Stomach (tissue), 9 donors: ENCODE results near the gene CSF1. TPM values are rescaled to one million over a fixed set of nuclear protein-coding genes. Genes with fewer than 3 reads are reported as not detected.

Source experiments
- DNase-seq, 2 donors: peaks; one replicate each; pipeline versions ENCODE4 v3.0.0 to v3.0.0-alpha.2; 2013 to 2019
- H3K27ac ChIP-seq, 5 donors: fragments of 200-600 bp in 4 of 5; sonication (generic) in 4 of 5; one replicate each; pipeline ENCODE4 v1.5.1; 2013 to 2019; ENCODE audit warnings: mild to moderate bottlenecking in 1 of 5, moderate library complexity in 1 of 5
- H3K27me3 ChIP-seq, 3 donors: fragments of 200-600 bp; sonication (generic); one replicate each; pipeline ENCODE4 v1.5.1; 2017 to 2019; ENCODE audit warnings: mixed run types in 1 of 3
- H3K36me3 ChIP-seq, 4 donors: fragments of 200-600 bp; sonication (generic); 1 replicate in 3 of 4; 2 replicates in 1 of 4; pipeline ENCODE4 v1.5.1; 2016 to 2019
- H3K4me1 ChIP-seq, 4 donors: fragments of 200-600 bp; sonication (generic); one replicate each; pipeline ENCODE4 v1.5.1; 2016 to 2019
- H3K4me3 ChIP-seq, 4 donors: fragments of 200-600 bp; sonication (generic) in 3 of 4; one replicate each; pipeline ENCODE4 v1.5.1; 2016 to 2019; ENCODE audit warnings: mild to moderate bottlenecking in 1 of 4
- H3K9me3 ChIP-seq, 4 donors: fragments of 200-600 bp; sonication (generic); one replicate each; pipeline ENCODE4 v1.5.1; 2016 to 2019
- EP300 ChIP-seq: sonication (generic); formaldehyde crosslinking; IDR thresholded peaks from one replicate; pipeline ENCODE4 v1.6.1; 2017; ENCODE audit warnings: antibody characterized with exemption
- POLR2A ChIP-seq, 4 donors: fragments of 450-650 bp; IDR thresholded peaks; one replicate each; pipeline ENCODE4 v1.6.1; 2016; ENCODE audit warnings: antibody characterized with exemption in 4 of 4, control low read depth in 2 of 4, mild to moderate bottlenecking in 1 of 4, moderate library complexity in 1 of 4
- POLR2AphosphoS5 ChIP-seq, 3 donors: sonication (generic); formaldehyde crosslinking; IDR thresholded peaks; one replicate each; pipeline ENCODE4 v1.6.1; 2016; ENCODE audit warnings: antibody characterized with exemption in 3 of 3
- WGBS, 5 donors: extraction: QIAGEN DNeasy Blood & Tissue Kit in 3 of 5; methylation state at CpG; one replicate each; pipeline versions ENCODE4 v1.1.5 to v1.1.7; 2013 to 2018; 5-methylcytosine and 5-hydroxymethylcytosine counted together
- intact Hi-C: fragments of 100-400 bp; cut with DNase I; formaldehyde crosslinking; loops from one replicate; pipeline ENCODE4 v1.15.1; 2023; ENCODE audit warnings: low total_unique reads
- polyA plus RNA-seq, 3 donors: library from polyadenylated mRNA; stranded (reverse); fragments of 200-250 nt; gene quantifications; one replicate each; pipeline ENCODE4 v1.2.3, GENCODE V29; 2013
- total RNA-seq, 5 donors: library from RNA; depleted of rRNA; stranded (reverse); fragments of >200 nt; gene quantifications; one replicate each; pipeline versions ENCODE4 v1.1.0 to v1.2.3, GENCODE V29; 2014 to 2016
- TF ChIP-seq, protein P1 (sequence below), 7 experiments: fragments of 450-650 bp in 4 of 7; fragments of 200-600 bp in 3 of 7; sonication (generic) in 3 of 7; IDR thresholded peaks; one replicate each; pipeline ENCODE4 v1.5.1; 2016 to 2019; ENCODE audit warnings: antibody characterized with exemption in 7 of 7, control low read depth in 2 of 7, mild to moderate bottlenecking in 1 of 7
- donor health status: healthy with polysubstance abuse.
- donor health status: Bipolar disorder and iron deficiency.
- donor health status: healthy.

The CSF1 gene
- total and polyA plus RNA-seq, 8 donors: 6.6 to 82.3 (median 11.9) TPM

DNA sequence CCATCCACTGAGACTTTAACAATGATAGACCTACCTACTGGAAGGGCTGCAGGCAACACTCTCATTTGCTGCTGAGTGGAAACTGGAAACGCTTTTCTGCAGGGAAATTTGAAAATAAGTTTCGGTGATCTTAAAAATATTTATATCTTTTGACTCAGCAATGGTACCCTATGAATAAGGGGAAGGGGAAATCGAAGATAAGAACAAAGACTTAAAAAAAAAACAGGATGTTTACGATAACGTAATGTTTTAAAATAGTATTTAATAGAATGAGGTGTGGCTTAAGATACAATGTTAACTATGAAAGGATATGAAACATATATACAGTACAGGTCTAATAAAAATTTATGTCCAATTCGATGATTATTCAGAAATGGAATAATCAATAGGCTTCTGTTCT lies 34.8 kb upstream of the CSF1 start:
- intact Hi-C loops: no loop called here
- Histone ChIP-seq H3K36me3 (no peaks in the 10 kb centered on the region), H3K9me3 (no peaks in the 10 kb centered on the region), H3K4me3 (no peak overlapping the region), H3K27me3 (no peaks in the 10 kb centered on the region), H3K27ac (peak overlapping the region in 1 of 5 donors; percentile 6), H3K4me1 (peaks cover 12 to 47% (median 22%) of the 10 kb centered on the region in 4 donors)
- 77 to 87% (median 84%) methylated on average over 6 of the region's 6 CpGs for WGBS, 5 donors
- TF ChIP-seq POLR2AphosphoS5 (IDR thresholded peaks at IDR 0.05): no peak
- TF ChIP-seq, protein P1, sequence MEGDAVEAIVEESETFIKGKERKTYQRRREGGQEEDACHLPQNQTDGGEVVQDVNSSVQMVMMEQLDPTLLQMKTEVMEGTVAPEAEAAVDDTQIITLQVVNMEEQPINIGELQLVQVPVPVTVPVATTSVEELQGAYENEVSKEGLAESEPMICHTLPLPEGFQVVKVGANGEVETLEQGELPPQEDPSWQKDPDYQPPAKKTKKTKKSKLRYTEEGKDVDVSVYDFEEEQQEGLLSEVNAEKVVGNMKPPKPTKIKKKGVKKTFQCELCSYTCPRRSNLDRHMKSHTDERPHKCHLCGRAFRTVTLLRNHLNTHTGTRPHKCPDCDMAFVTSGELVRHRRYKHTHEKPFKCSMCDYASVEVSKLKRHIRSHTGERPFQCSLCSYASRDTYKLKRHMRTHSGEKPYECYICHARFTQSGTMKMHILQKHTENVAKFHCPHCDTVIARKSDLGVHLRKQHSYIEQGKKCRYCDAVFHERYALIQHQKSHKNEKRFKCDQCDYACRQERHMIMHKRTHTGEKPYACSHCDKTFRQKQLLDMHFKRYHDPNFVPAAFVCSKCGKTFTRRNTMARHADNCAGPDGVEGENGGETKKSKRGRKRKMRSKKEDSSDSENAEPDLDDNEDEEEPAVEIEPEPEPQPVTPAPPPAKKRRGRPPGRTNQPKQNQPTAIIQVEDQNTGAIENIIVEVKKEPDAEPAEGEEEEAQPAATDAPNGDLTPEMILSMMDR (IDR thresholded peaks at IDR 0.05): no peak
- TF ChIP-seq EP300: no peak
- TF ChIP-seq POLR2A (IDR thresholded peaks at IDR 0.05): no peak
- no peak for DNase-seq

DNA sequence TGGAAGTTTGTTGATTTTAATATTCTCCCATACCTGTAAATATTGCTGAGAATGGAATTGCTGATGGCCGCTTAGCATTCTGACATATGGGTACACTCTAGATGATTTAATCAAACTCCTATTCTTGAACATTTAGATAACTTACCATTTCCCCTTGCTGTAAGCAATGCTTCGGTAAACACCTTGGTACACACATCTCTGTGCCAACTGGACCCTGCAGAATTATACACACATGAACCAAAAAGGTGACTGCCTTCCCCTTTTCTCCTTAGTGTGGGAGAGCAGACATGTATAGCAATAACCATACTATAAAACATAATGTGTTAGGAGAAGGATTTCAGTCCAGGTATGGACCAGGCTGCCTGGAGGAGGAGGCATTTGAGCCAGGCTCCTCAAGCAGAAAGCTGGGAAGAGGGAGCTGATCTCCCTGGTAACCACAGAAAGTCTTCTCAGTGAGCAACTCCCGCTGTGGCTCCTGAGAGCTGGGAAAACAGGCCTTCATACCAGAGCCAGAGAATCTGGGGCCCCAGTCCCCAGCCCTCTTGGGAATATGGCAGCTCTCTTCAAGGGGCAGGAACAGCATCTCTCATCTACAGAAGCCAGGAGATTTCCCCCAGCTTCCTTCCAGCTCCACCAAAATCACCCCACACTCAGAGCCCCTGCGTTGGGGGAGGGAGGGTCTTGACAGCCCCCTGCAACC lies 33.9 kb upstream of the CSF1 start:
- no peak for TF ChIP-seq POLR2A (IDR thresholded peaks at IDR 0.05)
- no peak for TF ChIP-seq EP300
- TF ChIP-seq, protein P1 (IDR thresholded peaks at IDR 0.05): no peak
- no peak for TF ChIP-seq POLR2AphosphoS5 (IDR thresholded peaks at IDR 0.05)
- no peak overlapping the region for H3K4me3 ChIP-seq
- whole genome bisulfite sequencing, 5 donors: 60 to 81% (median 74%) methylated on average over 4 of the region's 4 CpGs
- no peaks in the 10 kb centered on the region for H3K36me3 ChIP-seq
- H3K9me3 ChIP-seq: no peaks in the 10 kb centered on the region
- intact Hi-C loops: no loop called here
- peaks cover 12 to 47% (median 22%) of the 10 kb centered on the region in 4 donors for H3K4me1 ChIP-seq
- no peak for DNase-seq
- H3K27ac ChIP-seq: peak overlapping the region in 4 of 5 donors; percentile 74 to 85 (median 80)
- no peaks in the 10 kb centered on the region for H3K27me3 ChIP-seq

DNA sequence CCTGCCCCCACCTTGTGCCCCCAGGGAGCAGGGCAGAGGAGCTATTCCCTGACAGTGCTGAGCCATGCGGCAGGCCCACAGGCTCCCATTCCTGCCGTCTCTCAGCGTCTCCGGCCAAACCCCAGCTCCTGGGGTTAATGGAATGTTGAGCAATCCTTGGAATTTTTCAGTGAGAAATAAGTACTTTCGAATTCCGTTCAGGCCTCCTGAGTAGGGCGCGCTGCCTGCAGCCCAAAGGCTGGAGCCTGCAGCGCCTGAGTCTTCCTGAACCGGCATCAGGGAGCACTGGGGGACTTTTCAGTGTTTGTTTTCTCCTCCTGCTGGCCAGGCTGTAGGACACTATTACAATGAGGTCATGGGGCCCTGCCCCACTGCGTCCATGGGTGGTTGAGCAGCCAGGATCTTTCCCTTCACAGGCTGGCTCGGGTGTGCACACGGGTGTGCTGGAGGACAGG lies 33.3 kb upstream of the CSF1 start:
- intact Hi-C loops: no loop called here
- DNase-seq: peak; percentile 45 to 85
- H3K36me3 ChIP-seq: no peaks in the 10 kb centered on the region
- 22 to 40% (median 35%) methylated on average over 11 to 13 of the region's 13 CpGs for WGBS, 5 donors
- peaks cover 12 to 45% (median 22%) of the 10 kb centered on the region in 4 donors for H3K4me1 ChIP-seq
- TF ChIP-seq POLR2AphosphoS5 (IDR thresholded peaks at IDR 0.05) (peak in 2 of 3 donors; percentile 25 to 63), POLR2A (IDR thresholded peaks at IDR 0.05) (no peak)
- TF ChIP-seq, protein P1 (IDR thresholded peaks at IDR 0.05): peak in 1 of 7 experiments; percentile 9
- H3K9me3 ChIP-seq: no peaks in the 10 kb centered on the region
- no peak overlapping the region for H3K4me3 ChIP-seq
- H3K27ac ChIP-seq: peak overlapping the region; percentile 41 to 85 (median 78)
- H3K27me3 ChIP-seq: no peaks in the 10 kb centered on the region

DNA sequence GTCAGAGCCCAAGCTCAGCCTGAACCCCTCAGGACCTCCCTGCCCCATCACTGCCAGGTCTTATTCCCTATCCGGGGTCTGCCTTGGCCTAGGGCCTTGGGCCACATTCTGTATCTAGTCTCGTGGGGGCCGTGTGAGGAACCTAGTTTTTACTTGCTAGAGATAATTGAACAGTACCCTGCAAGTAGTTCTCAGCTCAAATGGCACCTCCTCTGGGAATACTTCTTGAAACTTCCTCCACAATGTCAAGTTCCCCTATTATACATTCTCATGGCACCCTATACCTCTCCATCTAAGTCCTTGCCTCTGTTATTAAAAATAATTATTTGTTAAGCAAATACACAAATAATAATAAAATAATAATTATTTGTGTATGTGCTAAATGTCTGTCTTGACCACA lies 32.9 kb upstream of the CSF1 start:
- Histone ChIP-seq H3K36me3 (no peaks in the 10 kb centered on the region), H3K27me3 (no peaks in the 10 kb centered on the region), H3K27ac (peak overlapping the region; percentile 41 to 85 (median 78)), H3K9me3 (no peaks in the 10 kb centered on the region), H3K4me3 (no peak overlapping the region), H3K4me1 (peaks cover 12 to 45% (median 22%) of the 10 kb centered on the region in 4 donors)
- TF ChIP-seq POLR2A (IDR thresholded peaks at IDR 0.05) (no peak), EP300 (no peak), POLR2AphosphoS5 (IDR thresholded peaks at IDR 0.05) (no peak)
- TF ChIP-seq, protein P1 (IDR thresholded peaks at IDR 0.05): no peak
- no peak for DNase-seq
- WGBS, 5 donors: 49 to 75% (median 65%) methylated on average over 3 of the region's 3 CpGs
- intact Hi-C loops: no loop called here
